Choroid plexus epithelial cell (primary cell): ENCODE measurements around the gene GRIN3B.

ENCODE experiments used
- DNase-seq: peaks from one replicate; pipeline ENCODE4 v3.0.0-alpha.2; 2010; ENCODE audit warnings: low read depth
- H3K4me3 ChIP-seq: 2 replicates; pipeline ENCODE4 v1.5.1; 2011; ENCODE audit warnings: low read depth, mild to moderate bottlenecking, control low read depth, low read length, moderate library complexity
- TF ChIP-seq, protein P1 (sequence below): conservative IDR thresholded peaks from 2 replicates; pipeline ENCODE4 v1.5.1; 2011; ENCODE audit warnings: low read depth, mild to moderate bottlenecking, control low read depth, inconsistent platforms, low read length, moderate library complexity

Gene GRIN3B

DNA sequence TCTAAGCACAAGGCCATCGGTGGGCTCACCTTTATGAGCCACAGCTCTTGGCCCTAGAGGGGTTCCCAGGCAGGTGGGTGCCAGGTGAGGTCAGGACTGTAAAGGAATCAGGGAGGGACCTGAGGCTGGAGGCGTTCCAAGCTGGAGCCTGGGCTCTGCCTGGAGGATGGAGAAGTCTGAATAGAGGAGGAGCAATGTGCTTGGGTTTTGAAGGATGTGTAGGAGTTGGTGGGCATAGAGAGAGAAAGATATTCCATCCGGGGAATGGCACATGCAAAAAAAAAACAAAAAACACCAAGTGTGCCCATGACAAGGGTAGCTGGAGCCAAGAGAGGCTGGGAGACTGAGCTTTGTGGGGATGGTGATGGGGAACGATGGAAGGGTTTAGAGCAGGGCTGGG lies 2.4 kb downstream of the GRIN3B start:
- no peak overlapping the region for H3K4me3 ChIP-seq
- TF ChIP-seq, protein P1, sequence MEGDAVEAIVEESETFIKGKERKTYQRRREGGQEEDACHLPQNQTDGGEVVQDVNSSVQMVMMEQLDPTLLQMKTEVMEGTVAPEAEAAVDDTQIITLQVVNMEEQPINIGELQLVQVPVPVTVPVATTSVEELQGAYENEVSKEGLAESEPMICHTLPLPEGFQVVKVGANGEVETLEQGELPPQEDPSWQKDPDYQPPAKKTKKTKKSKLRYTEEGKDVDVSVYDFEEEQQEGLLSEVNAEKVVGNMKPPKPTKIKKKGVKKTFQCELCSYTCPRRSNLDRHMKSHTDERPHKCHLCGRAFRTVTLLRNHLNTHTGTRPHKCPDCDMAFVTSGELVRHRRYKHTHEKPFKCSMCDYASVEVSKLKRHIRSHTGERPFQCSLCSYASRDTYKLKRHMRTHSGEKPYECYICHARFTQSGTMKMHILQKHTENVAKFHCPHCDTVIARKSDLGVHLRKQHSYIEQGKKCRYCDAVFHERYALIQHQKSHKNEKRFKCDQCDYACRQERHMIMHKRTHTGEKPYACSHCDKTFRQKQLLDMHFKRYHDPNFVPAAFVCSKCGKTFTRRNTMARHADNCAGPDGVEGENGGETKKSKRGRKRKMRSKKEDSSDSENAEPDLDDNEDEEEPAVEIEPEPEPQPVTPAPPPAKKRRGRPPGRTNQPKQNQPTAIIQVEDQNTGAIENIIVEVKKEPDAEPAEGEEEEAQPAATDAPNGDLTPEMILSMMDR, result no peak
- DNase-seq, result no peak

DNA sequence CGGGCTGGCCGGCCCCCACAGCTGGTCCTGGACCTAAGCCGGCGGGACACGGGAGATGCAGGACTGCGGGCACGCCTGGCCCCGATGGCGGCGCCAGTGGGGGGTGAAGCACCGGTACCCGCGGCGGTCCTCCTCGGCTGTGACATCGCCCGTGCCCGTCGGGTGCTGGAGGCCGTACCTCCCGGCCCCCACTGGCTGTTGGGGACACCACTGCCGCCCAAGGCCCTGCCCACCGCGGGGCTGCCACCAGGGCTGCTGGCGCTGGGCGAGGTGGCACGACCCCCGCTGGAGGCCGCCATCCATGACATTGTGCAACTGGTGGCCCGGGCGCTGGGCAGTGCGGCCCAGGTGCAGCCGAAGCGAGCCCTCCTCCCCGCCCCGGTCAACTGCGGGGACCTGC lies 3.1 kb downstream of the GRIN3B start:
- no peak for DNase-seq
- TF ChIP-seq, protein P1, result no peak
- H3K4me3 ChIP-seq, result no peak overlapping the region

DNA sequence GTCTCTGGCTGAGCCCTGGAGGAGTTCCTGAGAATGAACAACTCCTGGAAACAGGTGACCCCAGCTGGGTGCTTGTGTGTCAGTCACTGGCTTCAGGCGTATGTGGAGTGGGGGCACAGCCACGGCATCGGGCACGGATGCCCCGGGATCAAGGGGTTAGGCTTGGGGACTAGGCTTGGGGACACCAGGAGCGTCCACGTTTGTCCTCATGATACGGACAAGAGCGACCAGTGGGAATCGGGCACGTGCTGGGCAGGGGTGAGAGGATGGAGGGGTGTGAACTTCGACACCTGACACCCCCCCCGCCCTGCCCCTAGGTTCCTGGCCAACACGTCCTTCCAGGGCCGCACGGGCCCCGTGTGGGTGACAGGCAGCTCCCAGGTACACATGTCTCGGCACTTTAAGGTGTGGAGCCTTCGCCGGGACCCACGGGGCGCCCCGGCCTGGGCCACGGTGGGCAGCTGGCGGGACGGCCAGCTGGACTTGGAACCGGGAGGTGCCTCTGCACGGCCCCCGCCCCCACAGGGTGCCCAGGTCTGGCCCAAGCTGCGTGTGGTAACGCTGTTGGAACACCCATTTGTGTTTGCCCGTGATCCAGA lies 4.1 kb downstream of the GRIN3B start:
- H3K4me3 ChIP-seq, result no peak overlapping the region
- TF ChIP-seq, protein P1, result no peak
- DNase-seq, result no peak

DNA sequence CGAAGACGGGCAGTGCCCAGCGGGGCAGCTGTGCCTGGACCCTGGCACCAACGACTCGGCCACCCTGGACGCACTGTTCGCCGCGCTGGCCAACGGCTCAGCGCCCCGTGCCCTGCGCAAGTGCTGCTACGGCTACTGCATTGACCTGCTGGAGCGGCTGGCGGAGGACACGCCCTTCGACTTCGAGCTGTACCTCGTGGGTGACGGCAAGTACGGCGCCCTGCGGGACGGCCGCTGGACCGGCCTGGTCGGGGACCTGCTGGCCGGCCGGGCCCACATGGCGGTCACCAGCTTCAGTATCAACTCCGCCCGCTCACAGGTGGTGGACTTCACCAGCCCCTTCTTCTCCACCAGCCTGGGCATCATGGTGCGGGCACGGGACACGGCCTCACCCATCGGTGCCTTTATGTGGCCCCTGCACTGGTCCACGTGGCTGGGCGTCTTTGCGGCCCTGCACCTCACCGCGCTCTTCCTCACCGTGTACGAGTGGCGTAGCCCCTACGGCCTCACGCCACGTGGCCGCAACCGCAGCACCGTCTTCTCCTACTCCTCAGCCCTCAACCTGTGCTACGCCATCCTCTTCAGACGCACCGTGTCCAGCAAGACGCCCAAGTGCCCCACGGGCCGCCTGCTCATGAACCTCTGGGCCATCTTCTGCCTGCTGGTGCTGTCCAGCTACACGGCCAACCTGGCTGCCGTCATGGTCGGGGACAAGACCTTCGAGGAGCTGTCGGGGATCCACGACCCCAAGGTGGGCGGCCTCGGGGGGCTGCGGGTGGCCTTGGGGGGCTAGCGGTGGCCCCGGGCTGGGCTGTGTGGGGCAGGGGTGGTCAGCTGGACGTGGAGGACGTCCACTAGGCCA lies 4.8 kb downstream of the GRIN3B start:
- H3K4me3 ChIP-seq, result no peak overlapping the region
- no peak for DNase-seq
- TF ChIP-seq, protein P1, result no peak

DNA sequence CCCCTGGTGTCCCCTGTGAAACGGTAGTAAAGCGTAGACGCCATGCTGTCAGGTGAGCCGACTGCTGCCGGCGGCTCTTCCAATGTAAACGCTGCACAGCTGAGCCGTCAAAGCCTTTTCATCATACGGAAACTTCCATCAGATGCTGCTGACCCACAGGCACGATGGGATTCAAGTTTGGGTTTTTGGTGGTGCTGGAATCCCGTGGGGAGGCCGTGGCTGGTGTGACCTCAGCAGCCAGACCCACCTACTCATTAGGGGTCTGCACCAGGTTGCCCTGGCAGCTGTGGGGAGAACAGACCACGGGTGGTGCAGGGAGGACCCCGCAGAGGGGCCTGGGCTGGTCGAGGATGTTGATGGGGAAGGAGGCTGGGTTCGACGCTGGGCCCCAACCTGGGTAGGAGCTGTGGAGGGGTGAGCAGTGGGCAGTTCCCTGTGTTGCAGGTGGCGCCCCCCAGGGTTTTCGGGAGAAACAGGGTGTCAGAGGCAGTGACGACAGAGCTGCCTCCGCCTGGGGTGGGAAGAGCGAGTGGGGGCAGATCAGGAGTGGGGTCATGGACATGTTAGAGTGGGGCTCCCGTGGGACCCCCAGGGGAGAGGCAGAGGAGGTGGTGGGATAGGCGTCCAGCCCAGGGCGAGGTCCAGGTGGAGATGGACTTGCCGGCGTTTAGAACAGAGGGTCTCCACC lies 6.6 kb downstream of the GRIN3B start:
- no peak for DNase-seq
- no peak overlapping the region for H3K4me3 ChIP-seq
- TF ChIP-seq, protein P1, result no peak

DNA sequence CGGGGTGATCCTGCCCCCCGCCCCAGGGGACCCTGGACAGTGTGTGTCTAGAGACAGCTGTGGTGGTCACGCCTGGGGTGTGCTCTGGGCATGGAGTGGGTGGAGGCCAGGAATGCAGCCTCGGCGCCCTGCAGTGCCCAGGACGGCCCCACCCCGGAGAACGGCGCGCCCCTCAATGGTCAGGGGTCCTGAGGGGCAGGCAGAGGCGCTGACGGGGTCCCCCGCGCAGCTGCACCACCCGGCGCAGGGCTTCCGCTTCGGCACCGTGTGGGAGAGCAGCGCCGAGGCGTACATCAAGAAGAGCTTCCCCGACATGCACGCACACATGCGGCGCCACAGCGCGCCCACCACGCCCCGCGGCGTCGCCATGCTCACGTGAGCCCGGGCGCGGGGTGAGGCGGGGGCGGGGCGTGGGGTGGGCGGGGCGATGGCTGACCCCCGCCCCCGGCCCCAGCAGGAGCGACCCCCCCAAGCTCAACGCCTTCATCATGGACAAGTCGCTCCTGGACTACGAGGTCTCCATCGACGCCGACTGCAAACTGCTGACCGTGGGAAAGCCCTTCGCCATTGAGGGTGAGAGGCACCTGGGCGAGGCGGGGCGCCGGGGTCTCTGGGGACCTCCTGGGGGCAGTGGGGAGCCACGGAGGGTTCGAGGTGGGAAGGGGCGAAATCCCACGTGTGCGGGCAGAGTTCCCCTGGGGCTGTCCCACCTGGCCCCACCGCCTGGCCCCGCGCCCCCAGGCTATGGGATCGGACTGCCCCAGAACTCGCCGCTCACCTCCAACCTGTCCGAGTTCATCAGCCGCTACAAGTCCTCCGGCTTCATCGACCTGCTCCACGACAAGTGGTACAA lies 7.4 kb downstream of the GRIN3B start:
- no peak for DNase-seq
- H3K4me3 ChIP-seq, result no peak overlapping the region
- TF ChIP-seq, protein P1, result no peak
